ENCODE data around the gene CARD16. TPM values are rescaled to one million over a fixed set of nuclear protein-coding genes. Genes with fewer than 3 reads are reported as not detected.

CARD16 gene
- total RNA-seq, 1 experiment from 2014 or later: not detected

DNA sequence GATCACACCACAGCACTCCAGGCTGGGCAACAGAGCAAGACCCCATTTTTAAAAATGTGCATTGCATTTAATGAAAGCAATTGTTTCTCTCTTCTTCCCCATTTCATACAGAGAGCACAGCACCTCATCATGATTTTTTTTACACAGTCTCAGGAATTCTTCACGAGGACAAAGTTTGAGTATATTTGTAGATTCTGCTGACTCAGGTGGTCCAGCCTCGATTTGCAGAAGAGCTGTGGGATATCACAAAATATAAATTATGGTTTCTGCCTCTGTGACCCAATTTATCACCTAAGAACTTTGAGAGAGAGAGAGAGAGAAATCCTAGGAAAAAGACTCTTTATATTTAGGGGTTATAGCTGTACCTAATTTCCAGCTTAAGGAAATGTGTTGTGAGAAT is 42.0 kb downstream of the CARD16 start:
- no peak overlapping the region for H3K56ac ChIP-seq (ENCODE audit: insufficient read length, low read depth, low read length)
- no peak overlapping the region for H3K23ac ChIP-seq (ENCODE audit: insufficient read length, low read depth, low read length)
- WGBS (ENCODE audit: extremely low coverage, insufficient read length, low lambda C conversion rate): no CpG with 5 or more reads among the region's 2 CpGs
- no peak overlapping the region for H3K4ac ChIP-seq (ENCODE audit: low read depth, low read length)
- H2BK5ac ChIP-seq (ENCODE audit: insufficient read length, low read length): no peak overlapping the region
- H3T11ph ChIP-seq (ENCODE audit: low read length): no peak overlapping the region
- no peak overlapping the region for H2BK20ac ChIP-seq (ENCODE audit: low read depth, low read length, poor library complexity, severe bottlenecking)
- H3K79me1 ChIP-seq (ENCODE audit: insufficient read depth, low read depth, low read length, poor library complexity, severe bottlenecking): no peaks in the 10 kb centered on the region
- no peak overlapping the region for H2BK15ac ChIP-seq (ENCODE audit: low read depth, low read length)
- no peak overlapping the region for H3K27ac ChIP-seq (ENCODE audit: insufficient read length, low read depth, low read length)
- no peaks in the 10 kb centered on the region for H3K27me3 ChIP-seq (ENCODE audit: insufficient read depth, low read length)
- 0 out of 2 replicates have a peak, but pooled peaks cover 2% of the 10 kb centered on the region for H3K4me1 ChIP-seq (ENCODE audit: insufficient read depth, low read length)
- no peak overlapping the region for H4K5ac ChIP-seq (ENCODE audit: insufficient read length, low read depth, low read length)
- Mint-ChIP-seq H3K9me3 (no peaks in the 10 kb centered on the region; a peak in 2 of 5 replicates), H3K36me3 (ENCODE audit: insufficient read depth in 1 of 3, low read depth in 3 of 3) (peaks cover 0 to 2% (median 0%) of the 10 kb centered on the region in 3 experiments; a peak in 3 of 7 replicates), H3K4me3 (no peak overlapping the region), H3K27me3 (ENCODE audit: low read depth) (no peaks in the 10 kb centered on the region), H3K27ac (no peak overlapping the region; a peak in 1 of 7 replicates), H3K4me1 (0 out of 4 replicates have a peak, but pooled peaks cover 0 to 3% of the 10 kb centered on the region in 2 experiments)
- H2BK120ac ChIP-seq (ENCODE audit: low read depth, low read length, poor library complexity, severe bottlenecking): no peak overlapping the region
- H3K9me3 ChIP-seq (ENCODE audit: control insufficient read depth, low read depth, low read length): no peaks in the 10 kb centered on the region
- H3K79me2 ChIP-seq (ENCODE audit: insufficient read depth, low read length): no peaks in the 10 kb centered on the region
- no peak overlapping the region for H3K9ac ChIP-seq (ENCODE audit: extremely low read depth, insufficient read length, low read length)
- H3K14ac ChIP-seq (ENCODE audit: insufficient read depth, low read length): no peak overlapping the region
- H4K91ac ChIP-seq (ENCODE audit: insufficient read length, low read depth, low read length): no peak overlapping the region
- no peak for DNase-seq
- H2AK5ac ChIP-seq (ENCODE audit: insufficient read length, low read length): no peak overlapping the region
- no peaks in the 10 kb centered on the region for H4K20me1 ChIP-seq (ENCODE audit: control insufficient read depth, insufficient read depth, insufficient read length)
- H2BK12ac ChIP-seq (ENCODE audit: insufficient read length, low read depth, low read length): no peak overlapping the region
- H3K18ac ChIP-seq (ENCODE audit: insufficient read length, low read depth, low read length): no peak overlapping the region
- H4K8ac ChIP-seq (replicated peaks; ENCODE audit: insufficient read length, low read depth, low read length): no peak overlapping the region
- no peak overlapping the region for H3K4me2 ChIP-seq (ENCODE audit: insufficient read depth, insufficient read length, low read length)
- H2AFZ ChIP-seq (ENCODE audit: low read length): no peak overlapping the region
- TF ChIP-seq, protein P1, sequence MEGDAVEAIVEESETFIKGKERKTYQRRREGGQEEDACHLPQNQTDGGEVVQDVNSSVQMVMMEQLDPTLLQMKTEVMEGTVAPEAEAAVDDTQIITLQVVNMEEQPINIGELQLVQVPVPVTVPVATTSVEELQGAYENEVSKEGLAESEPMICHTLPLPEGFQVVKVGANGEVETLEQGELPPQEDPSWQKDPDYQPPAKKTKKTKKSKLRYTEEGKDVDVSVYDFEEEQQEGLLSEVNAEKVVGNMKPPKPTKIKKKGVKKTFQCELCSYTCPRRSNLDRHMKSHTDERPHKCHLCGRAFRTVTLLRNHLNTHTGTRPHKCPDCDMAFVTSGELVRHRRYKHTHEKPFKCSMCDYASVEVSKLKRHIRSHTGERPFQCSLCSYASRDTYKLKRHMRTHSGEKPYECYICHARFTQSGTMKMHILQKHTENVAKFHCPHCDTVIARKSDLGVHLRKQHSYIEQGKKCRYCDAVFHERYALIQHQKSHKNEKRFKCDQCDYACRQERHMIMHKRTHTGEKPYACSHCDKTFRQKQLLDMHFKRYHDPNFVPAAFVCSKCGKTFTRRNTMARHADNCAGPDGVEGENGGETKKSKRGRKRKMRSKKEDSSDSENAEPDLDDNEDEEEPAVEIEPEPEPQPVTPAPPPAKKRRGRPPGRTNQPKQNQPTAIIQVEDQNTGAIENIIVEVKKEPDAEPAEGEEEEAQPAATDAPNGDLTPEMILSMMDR (conservative IDR thresholded peaks at IDR 0.05): no peak
- no peaks in the 10 kb centered on the region for H3K23me2 ChIP-seq (ENCODE audit: insufficient read length, low read depth, low read length, poor library complexity, severe bottlenecking)

Data from H9 (cell line).